HEK293 (cell line): ENCODE results near the gene LAMA5.

Experiments
- CTCF ChIA-PET: fragments of 350-600 bp; formaldehyde crosslinking; extraction: SDS; loops from one replicate; lab custom pipeline; 2021; ENCODE audit warnings: antibody characterized with exemption; lab: Yijun Ruan, JAX
- POLR2A ChIA-PET: fragments of 300-600 bp; formaldehyde crosslinking; extraction: SDS; loops from one replicate; lab custom pipeline; 2020; ENCODE audit warnings: antibody characterized with exemption, inconsistent platforms; lab: Yijun Ruan, JAX
- H3K27ac ChIP-seq: fragments of 200-500 bp; sonication (Bioruptor generic); 2 replicates; pipeline ENCODE4 v1.5.1; 2014; ENCODE audit warnings: low read depth, low read length, control low read depth, inconsistent platforms; ENCODE audit errors: extremely low read depth
- H3K36me3 ChIP-seq, 2 experiments: fragments of 200-500 bp in 1 of 2; sonication (Bioruptor generic) in 1 of 2; 1 replicate in 1 of 2; 2 replicates in 1 of 2; pipeline ENCODE4 v1.5.1; 2014 to 2017; ENCODE audit warnings: inconsistent platforms in 2 of 2, low read length in 2 of 2; ENCODE audit not compliant: control insufficient read depth in 2 of 2, insufficient read depth in 1 of 2
- H3K4me1 ChIP-seq: fragments of 200-500 bp; sonication (Bioruptor generic); 2 replicates; pipeline ENCODE4 v1.5.1; 2014; ENCODE audit warnings: mild to moderate bottlenecking, low read length, inconsistent platforms; ENCODE audit not compliant: control insufficient read depth, insufficient read depth
- H3K4me3 ChIP-seq: 2 replicates; pipeline ENCODE4 v1.5.1; 2011; ENCODE audit warnings: low read depth, mild to moderate bottlenecking, control low read depth, low read length, moderate library complexity
- H3K9me3 ChIP-seq: fragments of 200-500 bp; sonication (Bioruptor generic); 2 replicates; pipeline ENCODE4 v1.5.1; 2014; ENCODE audit warnings: low read depth, low read length, inconsistent platforms; ENCODE audit not compliant: control insufficient read depth, insufficient read depth
- GFI1B ChIP-seq: fragments of 450-650 bp; formaldehyde crosslinking; IDR thresholded peaks from 2 replicates; pipeline ENCODE4 v1.5.1; 2016; ENCODE audit warnings: missing biosample characterization, missing genetic modification characterization
- GLIS2 ChIP-seq: fragments of 450-650 bp; formaldehyde crosslinking; IDR thresholded peaks from 2 replicates; pipeline ENCODE4 v1.5.1; 2016; ENCODE audit warnings: missing biosample characterization, missing genetic modification characterization
- HOXC10 ChIP-seq: sonication (generic); formaldehyde crosslinking; IDR thresholded peaks from 2 replicates; pipeline ENCODE4 v1.8.1; 2023; ENCODE audit warnings: mild to moderate bottlenecking, missing genetic modification reagents
- KLF17 ChIP-seq: fragments of 450-650 bp; formaldehyde crosslinking; IDR thresholded peaks from 2 replicates; pipeline ENCODE4 v1.5.1; 2016; ENCODE audit warnings: missing biosample characterization, missing genetic modification characterization
- MZF1 ChIP-seq: fragments of 450-650 bp; formaldehyde crosslinking; IDR thresholded peaks from 2 replicates; pipeline ENCODE4 v1.5.1; 2017; ENCODE audit warnings: missing biosample characterization, missing genetic modification characterization, borderline replicate concordance
- SALL2 ChIP-seq: fragments of 450-650 bp; formaldehyde crosslinking; IDR thresholded peaks from 2 replicates; pipeline ENCODE4 v1.5.0; 2017; ENCODE audit warnings: missing biosample characterization, mild to moderate bottlenecking, missing genetic modification characterization, borderline replicate concordance
- SETDB1 ChIP-seq: IDR thresholded peaks from one replicate; pipeline ENCODE4 v1.6.1; 2017; ENCODE audit warnings: mild to moderate bottlenecking, low read length, moderate library complexity, mixed read lengths; ENCODE audit not compliant: insufficient read length
- YY1 ChIP-seq: fragments of 450-650 bp; formaldehyde crosslinking; IDR thresholded peaks from 2 replicates; pipeline ENCODE4 v1.5.1; 2018; ENCODE audit warnings: missing biosample characterization, missing genetic modification characterization
- ZBTB11 ChIP-seq: fragments of 450-650 bp; formaldehyde crosslinking; conservative IDR thresholded peaks from 2 replicates; pipeline ENCODE4 v1.5.1; 2016; ENCODE audit warnings: low read depth, missing biosample characterization, missing genetic modification characterization
- ZBTB20 ChIP-seq: fragments of 450-650 bp; formaldehyde crosslinking; IDR thresholded peaks from 2 replicates; pipeline ENCODE4 v1.5.1; 2016; ENCODE audit warnings: missing biosample characterization, missing genetic modification characterization
- ZBTB7A ChIP-seq: fragments of 450-650 bp; formaldehyde crosslinking; IDR thresholded peaks from 2 replicates; pipeline ENCODE4 v1.5.1; 2016; ENCODE audit warnings: low read depth, missing biosample characterization, missing genetic modification characterization
- ZIC2 ChIP-seq: fragments of 450-650 bp; formaldehyde crosslinking; IDR thresholded peaks from 2 replicates; pipeline ENCODE4 v1.5.1; 2016; ENCODE audit warnings: missing biosample characterization, missing genetic modification characterization
- ZNF155 ChIP-seq: fragments of 450-650 bp; formaldehyde crosslinking; IDR thresholded peaks from 2 replicates; pipeline ENCODE4 v1.5.1; 2016; ENCODE audit warnings: missing biosample characterization, missing genetic modification characterization
- ZNF16 ChIP-seq: fragments of 450-650 bp; formaldehyde crosslinking; IDR thresholded peaks from 2 replicates; pipeline ENCODE4 v1.5.1; 2016; ENCODE audit warnings: low read depth, missing biosample characterization, missing genetic modification characterization
- ZNF223 ChIP-seq: fragments of 450-650 bp; formaldehyde crosslinking; IDR thresholded peaks from 2 replicates; pipeline ENCODE4 v1.5.1; 2016; ENCODE audit warnings: missing biosample characterization, missing genetic modification characterization
- ZNF292 ChIP-seq: fragments of 450-650 bp; formaldehyde crosslinking; IDR thresholded peaks from 2 replicates; pipeline ENCODE4 v1.5.1; 2016; ENCODE audit warnings: low read depth, missing biosample characterization, missing genetic modification characterization, borderline replicate concordance
- ZNF335 ChIP-seq: fragments of 450-650 bp; formaldehyde crosslinking; conservative IDR thresholded peaks from 2 replicates; pipeline ENCODE4 v1.5.1; 2016; ENCODE audit warnings: missing biosample characterization, missing genetic modification characterization
- ZNF391 ChIP-seq: fragments of 450-650 bp; formaldehyde crosslinking; IDR thresholded peaks from 2 replicates; pipeline ENCODE4 v1.5.1; 2016; ENCODE audit warnings: low read depth, missing biosample characterization, missing genetic modification characterization, borderline replicate concordance
- ZNF394 ChIP-seq: fragments of 450-650 bp; formaldehyde crosslinking; IDR thresholded peaks from 2 replicates; pipeline ENCODE4 v1.5.1; 2016; ENCODE audit warnings: missing biosample characterization, missing genetic modification characterization, mild to moderate bottlenecking, moderate library complexity, borderline replicate concordance
- ZNF426 ChIP-seq: fragments of 450-650 bp; formaldehyde crosslinking; IDR thresholded peaks from 2 replicates; pipeline ENCODE4 v1.5.1; 2017; ENCODE audit warnings: missing biosample characterization, missing genetic modification characterization, mild to moderate bottlenecking, inconsistent platforms, moderate library complexity
- ZNF449 ChIP-seq: fragments of 450-650 bp; formaldehyde crosslinking; IDR thresholded peaks from 2 replicates; pipeline ENCODE4 v1.5.1; 2017; ENCODE audit warnings: missing biosample characterization, mild to moderate bottlenecking, missing genetic modification characterization, moderate library complexity
- ZNF510 ChIP-seq: fragments of 450-650 bp; formaldehyde crosslinking; IDR thresholded peaks from 2 replicates; pipeline ENCODE4 v1.5.1; 2018; ENCODE audit warnings: mild to moderate bottlenecking, missing genetic modification characterization, missing biosample characterization; ENCODE audit not compliant: insufficient replicate concordance
- ZNF610 ChIP-seq: fragments of 450-650 bp; formaldehyde crosslinking; IDR thresholded peaks from 2 replicates; pipeline ENCODE4 v1.5.1; 2016; ENCODE audit warnings: missing biosample characterization, missing genetic modification characterization, borderline replicate concordance
- ZNF624 ChIP-seq: fragments of 450-650 bp; formaldehyde crosslinking; IDR thresholded peaks from 2 replicates; pipeline ENCODE4 v1.5.1; 2017; ENCODE audit warnings: missing biosample characterization, missing genetic modification characterization
- ZNF639 ChIP-seq: fragments of 450-650 bp; formaldehyde crosslinking; IDR thresholded peaks from 2 replicates; pipeline ENCODE4 v1.5.1; 2016; ENCODE audit warnings: missing biosample characterization, missing genetic modification characterization
- ZNF747 ChIP-seq: fragments of 450-650 bp; formaldehyde crosslinking; IDR thresholded peaks from 2 replicates; pipeline ENCODE4 v1.5.1; 2016; ENCODE audit warnings: missing biosample characterization, missing genetic modification characterization
- ZNF837 ChIP-seq: fragments of 450-650 bp; formaldehyde crosslinking; IDR thresholded peaks from 2 replicates; pipeline ENCODE4 v1.5.1; 2016; ENCODE audit warnings: missing biosample characterization, missing genetic modification characterization

LAMA5 gene

GRCh38 chr20:62405981-62406513, 38.9 kb upstream of the LAMA5 start (continued):
- TF ChIP-seq ZNF624 (tag by site-specific recombination) (no peak), ZBTB20 (0 out of 2 replicates have a peak, but pooled peaks have one; percentile 14), ZNF510 (tag by site-specific recombination) (no peak), ZNF837 (tag by site-specific recombination) (no peak), KLF17 (tag by site-specific recombination) (no peak), HOXC10 (CRISPR knock-in tag) (no peak), GLIS2 (tag by site-specific recombination) (peak; percentile 55; the same call in 1 of the 2 replicates), ZNF155 (no peak), ZNF391 (no peak)

- peak overlapping the region; percentile 57; the same call in 1 of the 2 replicates for H3K4me3 ChIP-seq
- CTCF ChIA-PET = interaction anchor here (0.6 kb wide), 2 partner anchors 208 to 394 kb away, joined by 3 read pairs; no protein-coding TSS in a partner anchor
- no peaks in the 10 kb centered on the region for H3K9me3 ChIP-seq
- peaks cover 0 to 42% of the 10 kb centered on the region in 2 experiments; a peak in 1 of 3 replicates for H3K36me3 ChIP-seq
- no peak overlapping the region for H3K27ac ChIP-seq
- POLR2A ChIA-PET = no interaction called here
- H3K4me1 ChIP-seq = peaks cover 6% of the 10 kb centered on the region; the same call in 1 of the 2 replicates
- TF ChIP-seq ZNF394 (no peak), ZNF223 (tag by site-specific recombination) (no peak), ZBTB11 (tag by site-specific recombination) (no peak), SALL2 (tag by site-specific recombination) (no peak), ZNF16 (no peak), ZNF449 (tag by site-specific recombination) (no peak), ZNF292 (tag by site-specific recombination) (no peak), ZNF639 (tag by site-specific recombination) (no peak), YY1 (no peak), ZIC2 (no peak), MZF1 (no peak), ZNF335 (tag by site-specific recombination) (no peak), ZNF610 (no peak), GFI1B (tag by site-specific recombination) (no peak), ZBTB7A (no peak), ZNF747 (tag by site-specific recombination) (no peak), SETDB1 (no peak), ZNF426 (tag by site-specific recombination) (no peak)
These were observed 38.2 kb upstream of the LAMA5 start for GRCh38 chr20:62405108-62405980.
